ENCODE measurements around the gene DAZAP1.

The DAZAP1 gene

DNA sequence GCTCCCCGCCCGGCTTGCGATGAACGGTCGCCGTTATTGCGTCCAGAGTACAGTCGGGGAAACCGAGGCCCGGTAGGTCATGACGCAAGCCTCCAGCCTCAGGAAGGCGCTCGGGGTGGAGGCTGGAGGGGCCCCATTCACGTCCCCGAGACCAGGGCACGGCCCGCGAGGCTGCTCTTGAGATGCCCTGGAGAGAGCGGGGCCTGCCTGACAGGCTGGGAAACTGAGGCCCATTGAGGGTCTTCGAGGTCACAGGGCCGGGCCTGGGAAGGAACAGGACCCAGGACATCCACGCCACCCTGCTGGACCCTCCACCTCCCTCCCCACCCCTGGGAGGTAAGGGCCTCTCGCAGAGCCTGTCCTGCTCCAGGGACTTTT, 23.3 kb upstream of the DAZAP1 start:
- DNase-seq (ENCODE audit: low read depth) = no peak
- H3K4me3 ChIP-seq (ENCODE audit: control insufficient read depth, low read depth, low read length) = peak overlapping the region; percentile 90
- TF ChIP-seq, protein P1, sequence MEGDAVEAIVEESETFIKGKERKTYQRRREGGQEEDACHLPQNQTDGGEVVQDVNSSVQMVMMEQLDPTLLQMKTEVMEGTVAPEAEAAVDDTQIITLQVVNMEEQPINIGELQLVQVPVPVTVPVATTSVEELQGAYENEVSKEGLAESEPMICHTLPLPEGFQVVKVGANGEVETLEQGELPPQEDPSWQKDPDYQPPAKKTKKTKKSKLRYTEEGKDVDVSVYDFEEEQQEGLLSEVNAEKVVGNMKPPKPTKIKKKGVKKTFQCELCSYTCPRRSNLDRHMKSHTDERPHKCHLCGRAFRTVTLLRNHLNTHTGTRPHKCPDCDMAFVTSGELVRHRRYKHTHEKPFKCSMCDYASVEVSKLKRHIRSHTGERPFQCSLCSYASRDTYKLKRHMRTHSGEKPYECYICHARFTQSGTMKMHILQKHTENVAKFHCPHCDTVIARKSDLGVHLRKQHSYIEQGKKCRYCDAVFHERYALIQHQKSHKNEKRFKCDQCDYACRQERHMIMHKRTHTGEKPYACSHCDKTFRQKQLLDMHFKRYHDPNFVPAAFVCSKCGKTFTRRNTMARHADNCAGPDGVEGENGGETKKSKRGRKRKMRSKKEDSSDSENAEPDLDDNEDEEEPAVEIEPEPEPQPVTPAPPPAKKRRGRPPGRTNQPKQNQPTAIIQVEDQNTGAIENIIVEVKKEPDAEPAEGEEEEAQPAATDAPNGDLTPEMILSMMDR (conservative IDR thresholded peaks at IDR 0.05; ENCODE audit: control insufficient read depth, insufficient read depth, low read depth, low read length) = no peak

DNA sequence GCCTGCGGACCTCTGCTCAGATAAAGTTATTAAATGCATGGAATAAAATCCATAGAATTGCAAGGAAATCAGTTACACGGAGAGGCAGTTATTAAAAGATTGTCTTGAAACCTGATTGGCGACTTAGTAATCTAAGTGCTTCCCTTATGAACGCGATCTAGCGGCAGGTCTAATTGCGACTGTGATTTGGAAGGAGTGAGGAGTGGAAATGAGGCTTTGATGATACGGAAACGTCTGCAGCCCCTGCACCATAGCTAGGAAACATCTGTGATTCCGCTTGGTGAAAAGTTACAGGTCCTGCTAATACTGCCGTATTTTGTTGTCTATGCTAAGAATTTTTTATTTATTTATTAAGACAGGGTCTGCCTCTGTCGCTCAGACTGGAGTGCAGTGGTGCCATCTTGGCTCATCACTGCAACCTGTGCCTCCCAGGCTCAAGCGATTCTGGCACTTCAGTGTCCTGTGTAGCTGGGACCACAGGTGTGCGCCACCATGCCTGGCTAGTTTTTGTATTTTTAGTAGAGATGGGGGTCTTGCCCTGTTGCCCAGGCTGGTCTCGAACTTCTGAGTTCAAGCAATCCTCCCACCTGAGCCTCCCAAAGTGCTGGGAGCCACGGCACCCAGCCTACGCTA, 22.8 kb upstream of the DAZAP1 start:
- DNase-seq (ENCODE audit: low read depth) = no peak
- H3K4me3 ChIP-seq (ENCODE audit: control insufficient read depth, low read depth, low read length) = peak overlapping the region; percentile 90
- TF ChIP-seq, protein P1 (conservative IDR thresholded peaks at IDR 0.05; ENCODE audit: control insufficient read depth, insufficient read depth, low read depth, low read length) = no peak

DNA sequence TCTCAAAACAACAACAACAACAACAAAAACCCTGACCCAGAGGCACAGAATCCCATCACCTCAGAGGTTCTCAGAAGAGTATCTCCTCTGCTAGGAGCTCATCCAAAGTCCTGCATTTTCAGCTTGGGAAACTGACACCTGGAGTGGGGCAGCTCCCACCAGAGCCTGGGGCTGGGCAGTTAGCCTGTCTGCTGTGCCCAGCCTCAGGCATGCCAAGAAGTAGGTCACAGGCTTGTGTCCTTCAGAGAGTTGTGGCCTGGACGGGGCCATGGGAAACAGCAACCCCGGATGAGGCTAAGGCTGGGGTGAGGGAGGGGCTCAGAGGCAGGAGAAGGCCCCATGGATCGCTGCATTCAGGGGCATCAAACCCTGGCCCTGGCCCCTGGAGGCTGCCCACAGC, 21.6 kb upstream of the DAZAP1 start:
- DNase-seq (ENCODE audit: low read depth) = no peak
- H3K4me3 ChIP-seq (ENCODE audit: control insufficient read depth, low read depth, low read length) = no peak overlapping the region
- TF ChIP-seq, protein P1 (conservative IDR thresholded peaks at IDR 0.05; ENCODE audit: control insufficient read depth, insufficient read depth, low read depth, low read length) = no peak

DNA sequence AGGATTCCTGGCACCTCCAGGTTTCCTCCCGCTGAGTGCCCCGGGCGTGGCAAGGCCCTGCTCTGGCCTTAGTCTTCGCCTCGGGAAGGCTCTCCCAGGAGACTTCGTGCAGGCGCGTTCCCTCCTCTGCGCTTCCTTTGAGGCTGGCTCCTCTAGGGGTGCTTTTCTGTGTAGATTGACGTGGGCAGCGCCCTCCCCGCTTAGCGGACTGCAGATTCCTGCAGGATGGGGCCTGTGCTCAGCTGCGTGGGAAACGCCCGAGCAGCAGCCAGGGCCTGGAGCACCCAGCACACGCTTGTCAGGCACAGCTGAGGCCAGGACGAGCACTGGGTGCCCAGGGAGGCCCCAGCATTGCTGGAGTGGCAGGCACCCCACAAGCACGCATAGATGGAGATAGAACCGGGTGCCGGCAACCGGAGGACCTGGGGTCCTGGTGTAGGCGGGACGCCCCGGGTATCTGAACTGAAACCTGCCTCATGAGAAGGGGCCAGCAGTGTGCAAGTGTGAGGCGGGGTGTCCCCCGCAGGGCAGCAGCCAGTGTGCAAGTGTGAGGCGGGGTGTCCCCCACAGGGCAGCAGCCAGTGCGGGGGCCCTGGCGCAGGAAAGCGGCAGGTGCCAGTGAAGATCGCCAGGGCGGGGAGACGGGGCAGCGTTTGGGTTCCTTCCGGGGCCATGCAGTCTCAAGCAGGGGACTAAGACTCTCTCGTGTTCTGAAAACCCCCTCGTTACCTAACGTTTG, 20.3 kb upstream of the DAZAP1 start:
- H3K4me3 ChIP-seq (ENCODE audit: control insufficient read depth, low read depth, low read length) = no peak overlapping the region
- no peak for DNase-seq (ENCODE audit: low read depth)
- TF ChIP-seq, protein P1 (conservative IDR thresholded peaks at IDR 0.05; ENCODE audit: control insufficient read depth, insufficient read depth, low read depth, low read length) = no peak

DNA sequence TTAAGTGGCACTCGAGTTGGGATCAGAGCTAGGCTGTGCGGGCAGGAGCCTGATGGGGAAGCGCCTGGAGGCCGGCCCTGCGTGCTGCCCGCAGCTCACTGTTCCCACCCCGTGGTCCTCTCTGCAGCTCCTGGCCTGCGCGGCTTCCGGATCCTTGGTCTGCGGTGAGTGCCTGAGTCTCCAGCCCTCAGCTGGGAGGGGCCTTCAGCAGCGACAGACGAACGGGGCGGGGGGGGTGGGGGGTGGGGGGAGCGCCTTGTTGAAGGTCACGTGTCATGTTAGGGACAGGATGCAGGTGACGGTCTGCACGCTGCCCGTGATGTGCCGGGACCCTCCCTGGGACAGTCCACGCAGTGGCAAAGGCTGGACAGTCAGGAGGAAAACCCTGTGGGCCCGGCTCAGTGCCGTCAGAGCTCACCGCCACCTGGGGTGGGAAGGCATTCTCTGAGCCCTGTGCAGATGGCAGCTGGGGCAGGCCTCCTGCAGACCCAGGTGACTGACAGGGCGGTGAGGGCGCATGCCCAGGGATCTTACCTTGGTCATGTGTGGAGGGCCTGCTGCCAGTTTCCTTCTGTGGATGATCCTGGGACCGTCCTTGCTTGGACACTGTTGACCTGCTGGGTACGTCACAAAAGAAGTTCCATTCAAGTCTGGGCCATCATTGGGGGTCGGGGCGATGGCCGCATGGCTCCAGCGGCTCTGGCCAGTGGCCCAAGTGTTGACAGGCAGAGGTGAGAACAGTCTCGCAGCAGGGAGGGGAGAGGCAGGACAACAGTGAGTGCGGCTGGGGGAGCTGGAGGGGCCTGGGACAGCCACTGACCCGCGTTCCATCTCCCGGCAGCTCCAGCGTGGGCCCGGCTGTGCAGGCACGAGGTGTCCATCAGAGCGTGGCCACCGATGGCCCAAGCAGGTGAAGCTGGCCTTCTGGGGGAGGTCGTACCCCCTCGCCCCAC, 19.4 kb upstream of the DAZAP1 start:
- no peak for DNase-seq (ENCODE audit: low read depth)
- no peak overlapping the region for H3K4me3 ChIP-seq (ENCODE audit: control insufficient read depth, low read depth, low read length)
- TF ChIP-seq, protein P1 (conservative IDR thresholded peaks at IDR 0.05; ENCODE audit: control insufficient read depth, insufficient read depth, low read depth, low read length) = no peak

DNA sequence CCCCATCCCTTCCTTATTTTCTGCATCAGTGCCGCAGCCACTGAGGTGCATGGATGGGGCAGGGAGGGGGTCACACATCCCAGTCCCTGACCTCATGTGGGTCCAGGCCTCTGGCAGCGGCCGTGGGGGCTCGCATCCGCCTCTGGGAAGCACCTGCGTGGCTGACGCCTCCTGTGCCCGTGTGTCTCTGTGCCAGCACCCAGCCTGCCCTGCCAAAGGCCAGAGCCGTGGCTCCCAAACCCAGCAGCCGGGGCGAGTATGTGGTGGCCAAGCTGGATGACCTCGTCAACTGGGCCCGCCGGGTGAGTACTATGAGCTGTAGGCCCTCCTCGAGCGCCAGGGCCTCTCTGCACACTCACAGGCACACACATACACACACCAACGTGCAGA, 18.8 kb upstream of the DAZAP1 start:
- TF ChIP-seq, protein P1 (conservative IDR thresholded peaks at IDR 0.05; ENCODE audit: control insufficient read depth, insufficient read depth, low read depth, low read length) = no peak
- DNase-seq (ENCODE audit: low read depth) = no peak
- H3K4me3 ChIP-seq (ENCODE audit: control insufficient read depth, low read depth, low read length) = no peak overlapping the region

Measured in fibroblast of mammary gland (primary cell).